H7 (cell line): ENCODE results near the gene PDCD10. TPM values are rescaled to one million over a fixed set of nuclear protein-coding genes. Genes with fewer than 3 reads are reported as not detected.

Source experiments
- DNase-seq: peaks from one replicate; pipeline ENCODE4 v3.0.0; 2012
- H3K27me3 ChIP-seq: 2 replicates; pipeline ENCODE4 v1.6.0; 2011; ENCODE audit warnings: mild to moderate bottlenecking, low read length; ENCODE audit not compliant: control insufficient read depth, insufficient read depth
- H3K36me3 ChIP-seq: replicated peaks from 2 replicates; pipeline ENCODE4 v1.5.1; 2011; ENCODE audit warnings: low read length; ENCODE audit not compliant: control insufficient read depth, insufficient read depth
- H3K4me3 ChIP-seq: 2 replicates; pipeline ENCODE4 v1.5.1; 2011; ENCODE audit warnings: low read depth, mild to moderate bottlenecking, control low read depth, low read length, moderate library complexity; ENCODE audit not compliant: insufficient read depth
- total RNA-seq: library from RNA; depleted of rRNA; stranded (reverse); fragments of >200 nt; shearing (Covaris generic); gene quantifications from 2 replicates; pipeline ENCODE4 v1.2.3, GENCODE V29; 2014

PDCD10 gene
- total RNA-seq, 1 experiment from 2014 or later: 53.3 TPM

DNA sequence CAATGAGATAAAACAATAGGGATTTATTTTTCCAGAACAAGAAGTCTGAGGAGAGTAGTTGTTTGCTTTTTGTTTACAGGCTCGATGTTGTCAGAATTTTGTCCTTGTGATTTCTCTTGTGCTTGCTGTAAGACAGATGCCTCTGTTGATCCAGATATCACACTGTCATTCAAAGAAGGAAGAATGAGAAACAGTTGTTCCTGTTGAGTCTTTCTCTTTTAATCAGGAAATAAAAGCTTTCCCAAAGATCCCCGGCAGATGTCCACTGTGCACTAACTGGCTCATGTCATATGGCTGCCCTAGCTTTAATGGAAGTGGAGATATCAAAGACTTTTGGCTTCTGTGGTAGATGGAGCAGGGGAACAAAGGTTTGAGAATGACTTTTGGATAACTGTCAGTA lies 7.6 kb upstream of the PDCD10 start:
- H3K4me3 ChIP-seq: no peak overlapping the region
- H3K36me3 ChIP-seq: no peaks in the 10 kb centered on the region
- DNase-seq: no peak
- H3K27me3 ChIP-seq: no peaks in the 10 kb centered on the region

- peak; percentile 24 for DNase-seq
- Histone ChIP-seq H3K36me3 (no peaks in the 10 kb centered on the region), H3K27me3 (no peaks in the 10 kb centered on the region), H3K4me3 (no peak overlapping the region)
Measured at GRCh38 chr3:167740961-167741587, 6.4 kb upstream of the PDCD10 start.

GRCh38 chr3:167739190-167739810 lies 4.6 kb upstream of the PDCD10 start:
- H3K27me3 ChIP-seq: no peaks in the 10 kb centered on the region
- H3K4me3 ChIP-seq: no peak overlapping the region
- DNase-seq: no peak
- H3K36me3 ChIP-seq: no peaks in the 10 kb centered on the region

DNA sequence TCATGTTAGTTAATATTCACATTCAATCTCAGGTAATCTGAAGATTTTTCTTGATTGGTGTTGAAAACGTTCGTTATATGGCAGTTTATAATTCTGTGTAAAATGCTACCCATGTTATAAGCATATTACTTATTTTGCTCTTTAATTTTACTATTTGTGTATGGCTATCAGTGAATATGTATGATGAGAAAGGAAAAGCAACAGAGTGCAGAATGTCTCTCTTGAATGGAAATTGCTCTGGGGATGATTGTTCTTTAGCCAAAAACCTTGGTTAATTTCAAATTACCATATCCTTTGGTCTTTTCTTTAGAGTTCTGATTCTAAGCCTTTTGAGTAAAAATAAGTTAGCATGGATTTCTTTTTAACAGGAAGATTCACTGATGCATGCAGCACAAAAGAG lies 3.3 kb upstream of the PDCD10 start:
- DNase-seq: no peak

GRCh38 chr3:167736997-167737396 lies 2.3 kb upstream of the PDCD10 start:
- no peaks in the 10 kb centered on the region for H3K27me3 ChIP-seq
- H3K4me3 ChIP-seq: no peak overlapping the region
- DNase-seq: no peak
- H3K36me3 ChIP-seq: no peaks in the 10 kb centered on the region

More for the DNA sequence above, 3.3 kb upstream of the PDCD10 start:
- Histone ChIP-seq H3K36me3 (no peaks in the 10 kb centered on the region), H3K27me3 (no peaks in the 10 kb centered on the region), H3K4me3 (no peak overlapping the region)

- H3K4me3 ChIP-seq: peak overlapping the region; percentile 95
- H3K27me3 ChIP-seq: no peaks in the 10 kb centered on the region
- no peaks in the 10 kb centered on the region for H3K36me3 ChIP-seq
- no peak for DNase-seq
Measured at GRCh38 chr3:167736264-167736787, 1.6 kb upstream of the PDCD10 start.

DNA sequence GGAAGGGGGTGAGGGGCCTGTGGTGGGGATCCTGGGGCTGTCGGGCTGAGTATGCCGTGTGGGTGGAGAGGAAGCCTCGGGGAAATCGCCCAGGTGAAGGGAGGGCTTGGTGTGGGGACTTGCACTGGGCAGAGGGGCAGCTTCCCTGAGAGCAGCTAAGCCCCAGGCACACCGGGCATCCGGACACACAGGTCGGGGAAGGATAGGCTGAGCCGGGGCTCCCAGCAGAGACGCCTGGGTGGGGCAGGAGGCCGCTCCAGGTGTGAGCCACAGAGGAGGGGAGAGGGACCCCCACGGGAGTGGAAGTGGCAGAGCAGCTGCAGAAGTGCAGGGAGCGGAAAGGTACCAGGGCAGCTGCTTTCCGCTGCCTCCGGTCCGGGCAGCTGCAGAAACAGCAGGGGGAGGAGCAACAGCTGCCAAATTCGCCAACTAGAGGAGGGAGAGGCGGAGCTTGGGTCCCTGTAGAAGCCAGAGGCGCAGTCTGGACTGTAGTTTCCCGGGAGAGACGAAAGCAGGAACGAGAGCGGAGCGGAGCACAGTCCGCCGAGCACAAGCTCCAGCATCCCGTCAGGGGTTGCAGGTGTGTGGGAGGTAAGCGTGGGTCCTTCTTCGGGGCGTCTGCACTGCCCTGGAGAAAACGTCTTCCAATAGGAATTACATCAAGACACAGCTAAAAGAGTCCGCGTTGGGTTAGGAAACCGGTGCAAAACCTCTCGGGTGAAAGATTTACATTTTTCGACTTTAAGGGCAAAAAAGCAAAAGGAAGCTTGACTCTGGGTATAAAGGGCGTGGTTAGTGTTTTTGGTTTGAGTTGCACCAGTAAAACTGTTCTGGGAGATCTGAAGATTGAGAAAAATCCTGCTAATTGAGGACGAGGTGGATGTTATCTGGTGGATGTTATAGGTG lies 794 bp upstream of the PDCD10 start, which contains the start of gene SERPINI1:
TSS of gene SERPINI1 (plus strand) at position 489 of the 906 bp plus-strand sequence. CDS start 53,408 bp downstream, outside the sequence.
- H3K4me3 ChIP-seq: peak within 1 kb of the TSS; percentile 95
- DNase-seq: peak; percentile 64
- no peaks in the 10 kb centered on the region for H3K27me3 ChIP-seq
- no peaks in the 10 kb centered on the region for H3K36me3 ChIP-seq

- no peak for DNase-seq
Measured at GRCh38 chr3:167733961-167734497, 663 bp downstream of the PDCD10 start.

GRCh38 chr3:167732313-167733065 lies 2.2 kb downstream of the PDCD10 start:
- DNase-seq: no peak
- no peak overlapping the region for H3K4me3 ChIP-seq
- no peaks in the 10 kb centered on the region for H3K36me3 ChIP-seq
- H3K27me3 ChIP-seq: no peaks in the 10 kb centered on the region

More at GRCh38 chr3:167733961-167734497, 663 bp downstream of the PDCD10 start:
- Histone ChIP-seq H3K4me3 (peak overlapping the region; percentile 77), H3K36me3 (no peaks in the 10 kb centered on the region), H3K27me3 (no peaks in the 10 kb centered on the region)

DNA sequence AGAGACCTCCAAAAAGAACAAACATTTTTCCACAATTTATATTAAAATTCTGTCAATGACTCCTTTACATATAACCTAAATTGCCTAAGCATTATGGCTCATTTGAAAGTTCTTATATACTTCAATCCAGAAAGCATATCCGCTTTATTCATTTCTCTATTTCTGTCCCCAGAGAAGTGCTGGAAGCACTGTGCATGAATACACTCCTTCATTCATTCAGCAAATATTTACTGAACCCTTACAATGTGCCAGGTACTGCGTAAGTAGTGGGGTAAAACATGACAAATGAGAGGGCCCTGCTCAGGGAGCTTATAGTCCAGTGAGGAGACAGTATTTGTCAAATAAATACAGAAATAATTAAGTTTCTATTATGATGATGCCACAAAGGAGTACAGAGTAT lies 3.3 kb downstream of the PDCD10 start:
- Histone ChIP-seq H3K36me3 (no peaks in the 10 kb centered on the region), H3K27me3 (no peaks in the 10 kb centered on the region), H3K4me3 (no peak overlapping the region)
- DNase-seq: no peak

DNA sequence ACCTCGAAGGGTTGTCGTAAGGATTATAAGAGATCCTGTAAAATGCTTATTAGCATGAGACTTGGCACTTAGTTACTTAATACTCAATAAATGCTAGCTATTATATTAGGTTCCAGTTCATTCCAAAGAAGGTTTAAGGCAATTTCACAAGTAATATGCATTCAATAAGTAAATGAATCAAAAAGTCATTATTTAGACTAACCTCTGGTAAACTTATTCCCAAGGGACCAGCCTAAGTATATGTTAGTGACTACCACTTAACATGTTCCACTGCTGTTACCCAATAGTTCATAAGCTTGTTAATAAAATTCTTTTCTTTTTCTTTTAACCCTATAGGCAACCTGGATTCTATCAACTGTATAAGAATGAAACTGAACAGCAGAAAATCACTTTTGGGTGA lies 5.1 kb downstream of the PDCD10 start:
- no peak for DNase-seq
- Histone ChIP-seq H3K27me3 (no peaks in the 10 kb centered on the region), H3K4me3 (no peak overlapping the region), H3K36me3 (no peaks in the 10 kb centered on the region)

- DNase-seq: no peak
- Histone ChIP-seq H3K4me3 (no peak overlapping the region), H3K27me3 (no peaks in the 10 kb centered on the region), H3K36me3 (no peaks in the 10 kb centered on the region)
Measured at GRCh38 chr3:167728632-167729323, 5.9 kb downstream of the PDCD10 start.

GRCh38 chr3:167728176-167728575 lies 6.5 kb downstream of the PDCD10 start:
- DNase-seq: no peak
- H3K4me3 ChIP-seq: no peak overlapping the region
- no peaks in the 10 kb centered on the region for H3K27me3 ChIP-seq
- no peaks in the 10 kb centered on the region for H3K36me3 ChIP-seq
